HCT116 (cell line): ENCODE results near the gene EPPIN. TPM values are rescaled to one million over a fixed set of nuclear protein-coding genes. Genes with fewer than 3 reads are reported as not detected.

Experiments
- ATAC-seq: fragments of 200-7000 bp; cut with Tn5 transposase; 2 replicates; pipeline ENCODE4 v1.9.1; 2020; ENCODE audit warnings: mild to moderate bottlenecking, moderate library complexity
- BruUV-seq: library from RNA; stranded (reverse); fragments of 400-500 nt; replicated peaks from 2 replicates; lab custom pipeline; 2021; lab: Mats Ljungman, UMichigan
- CTCF ChIA-PET: fragments of 300-600 bp; sonication (Branson Sonifier 250); formaldehyde crosslinking; loops from one replicate; lab custom pipeline; 2021; ENCODE audit warnings: antibody characterized with exemption; lab: Charles Lee
- POLR2A ChIA-PET: fragments of 300-600, 350-600 bp; sonication (Branson Sonifier 250); formaldehyde crosslinking; loops from one replicate; lab custom pipeline; 2021; ENCODE audit warnings: antibody characterized with exemption; lab: Charles Lee
- RAD21 ChIA-PET, 2 experiments: fragments of 300-600 bp; sonication (Branson Sonifier 250); formaldehyde crosslinking; loops; one replicate each; lab custom pipeline; 2023; ENCODE audit warnings: low total read pairs in 2 of 2; ENCODE audit not compliant: uncharacterized antibody in 2 of 2, unreplicated experiment in 2 of 2, low non-redundant PET in 1 of 2; lab: Charles Lee
- DNase-seq: peaks from one replicate; pipeline ENCODE4 v3.0.0-alpha.2; 2010; ENCODE audit warnings: low read depth, low spot score
- H2AFZ ChIP-seq: fragments of 200-600 bp; shearing (Covaris generic), sonication (generic); 2 replicates; pipeline ENCODE4 v1.6.1; 2017; ENCODE audit warnings: low read depth, mixed run types, mixed read lengths, antibody characterized with exemption, low read length; ENCODE audit not compliant: poor library complexity, severe bottlenecking
- H3K27ac ChIP-seq: 2 replicates; pipeline ENCODE4 v1.5.1; 2012; ENCODE audit warnings: low read depth, low read length
- H3K27me3 ChIP-seq: fragments of 200-600 bp; sonication (generic); 2 replicates; pipeline ENCODE4 v1.6.1; 2016; ENCODE audit warnings: mixed run types, low read length, mixed read lengths; ENCODE audit not compliant: insufficient read depth
- H3K36me3 ChIP-seq, 2 experiments: fragments of 200-500 bp in 1 of 2; fragments of 200-600 bp in 1 of 2; sonication (Bioruptor generic) in 1 of 2; sonication (generic) in 1 of 2; 2 replicates each; pipeline versions ENCODE4 v1.5.1 to v1.6.1; 2014 to 2016; ENCODE audit warnings: low read length in 2 of 2, inconsistent platforms in 1 of 2, mixed read lengths in 1 of 2, mixed run types in 1 of 2; ENCODE audit not compliant: insufficient read depth in 2 of 2, control insufficient read depth in 1 of 2
- H3K4me1 ChIP-seq, 2 experiments: fragments of 200-600 bp in 1 of 2; sonication (generic) in 1 of 2; 2 replicates each; pipeline versions ENCODE4 v1.5.1 to v1.6.1; 2012 to 2017; ENCODE audit warnings: low read length in 2 of 2, inconsistent platforms in 1 of 2, mild to moderate bottlenecking in 1 of 2, mixed read lengths in 1 of 2, mixed run types in 1 of 2, moderate library complexity in 1 of 2; ENCODE audit not compliant: insufficient read depth in 2 of 2, control insufficient read depth in 1 of 2
- H3K4me2 ChIP-seq: fragments of 200-600 bp; sonication (generic); 2 replicates; pipeline ENCODE4 v1.6.1; 2017; ENCODE audit warnings: mixed run types, low read length, mixed read lengths
- H3K4me3 ChIP-seq, 2 experiments: fragments of 200-600 bp in 1 of 2; sonication (generic) in 1 of 2; replicated peaks in 1 of 2; 2 replicates each; pipeline ENCODE4 v1.5.1; 2011 to 2016; ENCODE audit warnings: low read length in 2 of 2, control low read depth in 1 of 2, low read depth in 1 of 2, mild to moderate bottlenecking in 1 of 2, mixed read lengths in 1 of 2, mixed run types in 1 of 2
- H3K79me2 ChIP-seq: fragments of 200-600 bp; sonication (generic); 2 replicates; pipeline ENCODE4 v1.6.1; 2017; ENCODE audit warnings: mild to moderate bottlenecking, mixed run types, low read length, moderate library complexity, mixed read lengths; ENCODE audit not compliant: insufficient read depth
- H3K9ac ChIP-seq: fragments of 200-600 bp; sonication (generic); 2 replicates; pipeline ENCODE4 v1.6.1; 2016; ENCODE audit warnings: low read length, mixed read lengths
- H3K9me2 ChIP-seq: fragments of 200-600 bp; sonication (generic), shearing (Covaris generic); 2 replicates; pipeline ENCODE4 v1.6.1; 2017; ENCODE audit warnings: mixed run types, mild to moderate bottlenecking, moderate library complexity; ENCODE audit not compliant: insufficient read depth
- H3K9me3 ChIP-seq, 2 experiments: fragments of 200-500 bp in 1 of 2; fragments of 200-600 bp in 1 of 2; sonication (Bioruptor generic) in 1 of 2; sonication (generic) in 1 of 2; 2 replicates each; pipeline ENCODE4 v1.6.1; 2014 to 2017; ENCODE audit warnings: low read length in 2 of 2, mixed read lengths in 2 of 2, inconsistent platforms in 1 of 2, low read depth in 1 of 2, mild to moderate bottlenecking in 1 of 2, mixed run types in 1 of 2, moderate library complexity in 1 of 2; ENCODE audit not compliant: control insufficient read depth in 1 of 2, insufficient read depth in 1 of 2
- H4K20me1 ChIP-seq: fragments of 200-600 bp; sonication (generic), shearing (Covaris generic); 2 replicates; pipeline ENCODE4 v1.6.1; 2017; ENCODE audit warnings: mixed run types, mild to moderate bottlenecking, moderate library complexity; ENCODE audit not compliant: insufficient read depth
- CBX3 ChIP-seq: IDR thresholded peaks from 2 replicates; pipeline ENCODE4 v1.6.1; 2012; ENCODE audit warnings: low read depth
- ELF1 ChIP-seq: IDR thresholded peaks from 2 replicates; pipeline ENCODE4 v1.6.1; 2012; ENCODE audit warnings: low read depth, borderline replicate concordance
- EZH2 ChIP-seq: fragments of 200-600 bp; sonication (generic); IDR thresholded peaks from 2 replicates; pipeline ENCODE4 v1.6.1; 2017; ENCODE audit warnings: antibody characterized with exemption, mixed run types
- FOSL1 ChIP-seq: IDR thresholded peaks from 2 replicates; pipeline ENCODE4 v1.6.1; 2012; ENCODE audit warnings: low read depth
- JUND ChIP-seq: IDR thresholded peaks from 2 replicates; pipeline ENCODE4 v1.6.1; 2012
- POLR2AphosphoS5 ChIP-seq: IDR thresholded peaks from 2 replicates; pipeline ENCODE4 v1.6.1; 2011; ENCODE audit warnings: mild to moderate bottlenecking, low read depth, low read length, moderate library complexity
- RAD21 ChIP-seq: IDR thresholded peaks from 2 replicates; pipeline ENCODE4 v1.6.1; 2012; ENCODE audit warnings: low read depth, mild to moderate bottlenecking
- SRF ChIP-seq: IDR thresholded peaks from 2 replicates; pipeline ENCODE4 v1.6.1; 2012; ENCODE audit warnings: low read depth
- TCF7L2 ChIP-seq: IDR thresholded peaks from 2 replicates; pipeline ENCODE4 v1.7.0; 2011; ENCODE audit warnings: borderline replicate concordance, inconsistent platforms; ENCODE audit not compliant: insufficient read depth, insufficient read length; ENCODE audit errors: extremely low read depth
- YY1 ChIP-seq: IDR thresholded peaks from 2 replicates; pipeline ENCODE4 v1.6.1; 2011; ENCODE audit warnings: low read length, low read depth, moderate library complexity, mild to moderate bottlenecking; ENCODE audit not compliant: insufficient replicate concordance; ENCODE audit errors: extremely low read depth
- ZFX ChIP-seq: fragments of 450-650 bp; IDR thresholded peaks from 2 replicates; pipeline ENCODE4 v1.6.1; 2017
- ZNF274 ChIP-seq: fragments of 200-500 bp; sonication (Bioruptor generic); IDR thresholded peaks from 2 replicates; pipeline ENCODE4 v1.6.1; 2014; ENCODE audit warnings: mild to moderate bottlenecking, low read depth, low read length, inconsistent platforms
- intact Hi-C: fragments of 100-400 bp; cut with micrococcal nuclease; formaldehyde crosslinking; loops from 2 replicates; pipeline ENCODE4 v1.10.0; 2022
- total RNA-seq: library from RNA; stranded (reverse); gene quantifications from one replicate; pipeline ENCODE4 v1.2.1, GENCODE V29; 2021; ENCODE audit not compliant: unreplicated experiment
- TF ChIP-seq, protein P1 (sequence below), 3 experiments: fragments of 200-600 bp in 1 of 3; sonication (generic) in 1 of 3; IDR thresholded peaks in 2 of 3; conservative IDR thresholded peaks in 1 of 3; 2 replicates each; pipeline ENCODE4 v1.5.1; 2012 to 2017; ENCODE audit warnings: low read depth in 2 of 3, low read length in 2 of 3, antibody characterized with exemption in 1 of 3, borderline replicate concordance in 1 of 3, control low read depth in 1 of 3, mild to moderate bottlenecking in 1 of 3, mixed read lengths in 1 of 3, mixed run types in 1 of 3, moderate library complexity in 1 of 3; ENCODE audit not compliant: insufficient read depth in 1 of 3
- TF ChIP-seq, protein P2 (sequence below): IDR thresholded peaks from 2 replicates; pipeline ENCODE4 v1.6.1; 2011; ENCODE audit warnings: mild to moderate bottlenecking, low read length, moderate library complexity; ENCODE audit not compliant: insufficient replicate concordance; ENCODE audit errors: extremely low read depth
- TF ChIP-seq, protein P3 (sequence below): IDR thresholded peaks from 2 replicates; pipeline ENCODE4 v1.6.1; 2012

The EPPIN gene
- total RNA-seq, 1 experiment from 2014 or later = not detected

DNA sequence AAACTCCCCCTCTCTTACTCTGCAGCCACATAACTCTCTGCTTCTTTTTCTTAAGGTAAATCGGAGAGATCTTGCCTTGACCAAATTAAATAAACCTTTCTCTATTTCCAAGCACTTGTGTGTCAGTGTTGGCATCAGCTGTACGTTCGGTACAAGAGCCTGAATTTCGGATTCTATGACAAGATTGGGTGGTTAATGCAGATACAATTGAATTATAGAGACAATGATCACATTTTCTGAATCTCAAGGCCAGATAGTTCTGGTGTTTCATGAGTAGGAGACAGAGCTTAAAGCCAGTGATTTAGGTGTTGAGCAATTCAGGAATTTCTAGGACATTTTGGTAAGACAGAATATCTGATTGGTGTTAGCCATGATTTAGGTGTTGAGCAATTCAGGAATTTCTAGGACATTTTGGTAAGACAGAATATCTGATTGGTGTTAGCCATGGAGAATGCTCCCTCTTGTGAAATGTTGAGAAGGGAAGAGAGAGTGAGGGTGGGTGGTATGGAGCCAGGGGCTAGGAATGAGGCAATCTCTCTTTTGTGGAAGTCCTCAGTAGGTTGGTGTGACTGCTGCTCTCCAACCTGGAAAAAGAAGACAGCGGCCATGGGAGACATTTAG lies 36.8 kb downstream of the EPPIN start:
- Histone ChIP-seq H4K20me1 (no peaks in the 10 kb centered on the region), H3K4me2 (no peak overlapping the region), H3K79me2 (no peaks in the 10 kb centered on the region), H3K9ac (no peak overlapping the region), H2AFZ (no peak overlapping the region), H3K27ac (no peak overlapping the region), H3K36me3 (no peaks in the 10 kb centered on the region), H3K9me2 (no peaks in the 10 kb centered on the region), H3K4me3 (no peak overlapping the region), H3K27me3 (peaks cover 19% of the 10 kb centered on the region; the same call in 1 of the 2 replicates), H3K4me1 (peaks cover 0 to 19% of the 10 kb centered on the region in 2 experiments; a peak in 2 of 4 replicates), H3K9me3 (no peaks in the 10 kb centered on the region)
- ChIA-PET CTCF (no interaction called here), POLR2A (no interaction called here), RAD21 (no interaction called here)
- no TSS peak for BruUV-seq
- no peak for ATAC-seq
- intact Hi-C loops = no loop called here
- DNase-seq = no peak
- no peak for TF ChIP-seq ELF1
- TF ChIP-seq CBX3 = no peak
- no peak for TF ChIP-seq POLR2AphosphoS5
- TF ChIP-seq, protein P1, sequence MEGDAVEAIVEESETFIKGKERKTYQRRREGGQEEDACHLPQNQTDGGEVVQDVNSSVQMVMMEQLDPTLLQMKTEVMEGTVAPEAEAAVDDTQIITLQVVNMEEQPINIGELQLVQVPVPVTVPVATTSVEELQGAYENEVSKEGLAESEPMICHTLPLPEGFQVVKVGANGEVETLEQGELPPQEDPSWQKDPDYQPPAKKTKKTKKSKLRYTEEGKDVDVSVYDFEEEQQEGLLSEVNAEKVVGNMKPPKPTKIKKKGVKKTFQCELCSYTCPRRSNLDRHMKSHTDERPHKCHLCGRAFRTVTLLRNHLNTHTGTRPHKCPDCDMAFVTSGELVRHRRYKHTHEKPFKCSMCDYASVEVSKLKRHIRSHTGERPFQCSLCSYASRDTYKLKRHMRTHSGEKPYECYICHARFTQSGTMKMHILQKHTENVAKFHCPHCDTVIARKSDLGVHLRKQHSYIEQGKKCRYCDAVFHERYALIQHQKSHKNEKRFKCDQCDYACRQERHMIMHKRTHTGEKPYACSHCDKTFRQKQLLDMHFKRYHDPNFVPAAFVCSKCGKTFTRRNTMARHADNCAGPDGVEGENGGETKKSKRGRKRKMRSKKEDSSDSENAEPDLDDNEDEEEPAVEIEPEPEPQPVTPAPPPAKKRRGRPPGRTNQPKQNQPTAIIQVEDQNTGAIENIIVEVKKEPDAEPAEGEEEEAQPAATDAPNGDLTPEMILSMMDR (IDR thresholded peaks at IDR 0.05 in 2 of 3, conservative IDR thresholded peaks at IDR 0.05 in 1 of 3; ENCODE audit: borderline replicate concordance in 1 of 3, insufficient read depth in 1 of 3, low read depth in 2 of 3, low read length in 2 of 3) = no peak
- TF ChIP-seq ZFX = no peak
- TF ChIP-seq EZH2 = no peak
- TF ChIP-seq ZNF274 = no peak
- TF ChIP-seq, protein P2, sequence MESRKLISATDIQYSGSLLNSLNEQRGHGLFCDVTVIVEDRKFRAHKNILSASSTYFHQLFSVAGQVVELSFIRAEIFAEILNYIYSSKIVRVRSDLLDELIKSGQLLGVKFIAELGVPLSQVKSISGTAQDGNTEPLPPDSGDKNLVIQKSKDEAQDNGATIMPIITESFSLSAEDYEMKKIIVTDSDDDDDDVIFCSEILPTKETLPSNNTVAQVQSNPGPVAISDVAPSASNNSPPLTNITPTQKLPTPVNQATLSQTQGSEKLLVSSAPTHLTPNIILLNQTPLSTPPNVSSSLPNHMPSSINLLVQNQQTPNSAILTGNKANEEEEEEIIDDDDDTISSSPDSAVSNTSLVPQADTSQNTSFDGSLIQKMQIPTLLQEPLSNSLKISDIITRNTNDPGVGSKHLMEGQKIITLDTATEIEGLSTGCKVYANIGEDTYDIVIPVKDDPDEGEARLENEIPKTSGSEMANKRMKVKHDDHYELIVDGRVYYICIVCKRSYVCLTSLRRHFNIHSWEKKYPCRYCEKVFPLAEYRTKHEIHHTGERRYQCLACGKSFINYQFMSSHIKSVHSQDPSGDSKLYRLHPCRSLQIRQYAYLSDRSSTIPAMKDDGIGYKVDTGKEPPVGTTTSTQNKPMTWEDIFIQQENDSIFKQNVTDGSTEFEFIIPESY = no peak
- TF ChIP-seq, protein P3, sequence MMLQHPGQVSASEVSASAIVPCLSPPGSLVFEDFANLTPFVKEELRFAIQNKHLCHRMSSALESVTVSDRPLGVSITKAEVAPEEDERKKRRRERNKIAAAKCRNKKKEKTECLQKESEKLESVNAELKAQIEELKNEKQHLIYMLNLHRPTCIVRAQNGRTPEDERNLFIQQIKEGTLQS = no peak
- no peak for TF ChIP-seq RAD21
- no peak for TF ChIP-seq JUND
- no peak for TF ChIP-seq SRF
- TF ChIP-seq TCF7L2 = no peak
- no peak for TF ChIP-seq FOSL1
- no peak for TF ChIP-seq YY1
